K562 (cell line): ENCODE measurements around the gene NOSIP. TPM values are rescaled to one million over a fixed set of nuclear protein-coding genes. Genes with fewer than 3 reads are reported as not detected.

Experiments
- AFF4 ChIP-seq: sonication (generic); formaldehyde crosslinking; IDR thresholded peaks from 2 replicates; pipeline ENCODE4 v1.8.0; 2023; ENCODE audit warnings: mild to moderate bottlenecking, missing genetic modification reagents
- ARID1B ChIP-seq: fragments of 450-650 bp; IDR thresholded peaks from 2 replicates; pipeline ENCODE4 v1.6.1; 2016; ENCODE audit warnings: antibody characterized with exemption, mild to moderate bottlenecking, inconsistent platforms
- ARID2 ChIP-seq: fragments of 450-650 bp; IDR thresholded peaks from 2 replicates; pipeline ENCODE4 v1.6.1; 2017; ENCODE audit warnings: antibody characterized with exemption, mild to moderate bottlenecking
- ATF7 ChIP-seq: fragments of 450-650 bp; IDR thresholded peaks from 2 replicates; pipeline ENCODE4 v1.7.1; 2014; ENCODE audit warnings: mild to moderate bottlenecking, moderate library complexity
- BDP1 ChIP-seq: IDR thresholded peaks from 3 replicates; pipeline ENCODE4 v1.6.1; 2011; ENCODE audit not compliant: insufficient read length, insufficient read depth
- BRD4 ChIP-seq: fragments of 200-600 bp; sonication (generic); IDR thresholded peaks from 2 replicates; pipeline ENCODE4 v1.6.1; 2017; ENCODE audit warnings: inconsistent platforms
- CBX8 ChIP-seq: fragments of 200-600 bp; sonication (generic); IDR thresholded peaks from 2 replicates; pipeline ENCODE4 v1.6.1; 2012; ENCODE audit warnings: borderline replicate concordance, mixed run types, low read depth, mild to moderate bottlenecking, moderate library complexity, mixed read lengths, low read length, control low read depth, inconsistent platforms; ENCODE audit not compliant: poor library complexity, severe bottlenecking; ENCODE audit errors: extremely low read depth
- HIVEP1 ChIP-seq: fragments of 250-450 bp; sonication (Bioruptor Pico); IDR thresholded peaks from 2 replicates; pipeline ENCODE4 v1.4.0; 2020; ENCODE audit warnings: mild to moderate bottlenecking
- IRF2 ChIP-seq: sonication (generic); formaldehyde crosslinking; IDR thresholded peaks from 2 replicates; pipeline ENCODE4 v1.8.1; 2022; ENCODE audit warnings: mild to moderate bottlenecking, missing genetic modification reagents
- MED1 ChIP-seq: sonication (generic); formaldehyde crosslinking; IDR thresholded peaks from 2 replicates; pipeline ENCODE4 v1.8.1; 2023; ENCODE audit warnings: missing genetic modification reagents, borderline replicate concordance
- MTF1 ChIP-seq: fragments of 250-450 bp; sonication (Bioruptor Pico); IDR thresholded peaks from 2 replicates; pipeline ENCODE4 v1.9.0; 2021; ENCODE audit warnings: moderate library complexity, mild to moderate bottlenecking, inconsistent platforms, borderline replicate concordance
- NFATC3 ChIP-seq: fragments of 450-650 bp; IDR thresholded peaks from 2 replicates; pipeline ENCODE4 v1.6.1; 2017; ENCODE audit warnings: mild to moderate bottlenecking
- RFX1 ChIP-seq: fragments of 450-650 bp; IDR thresholded peaks from 2 replicates; pipeline ENCODE4 v1.6.1; 2016; ENCODE audit warnings: mild to moderate bottlenecking, moderate library complexity
- RFX5 ChIP-seq: IDR thresholded peaks from 2 replicates; pipeline ENCODE4 v1.6.1; 2011; ENCODE audit warnings: low read depth, mild to moderate bottlenecking, improper control_type of control experiment, low read length
- STAT5A ChIP-seq: IDR thresholded peaks from 2 replicates; pipeline ENCODE4 v1.6.1; 2012; ENCODE audit warnings: low read length, inconsistent platforms, borderline replicate concordance
- ZBTB12 ChIP-seq: fragments of 250-450 bp; sonication (Bioruptor Pico); IDR thresholded peaks from 2 replicates; pipeline ENCODE4 v1.4.0; 2020
- ZFP1 ChIP-seq: fragments of 450-650 bp; formaldehyde crosslinking; IDR thresholded peaks from 2 replicates; pipeline ENCODE4 v1.4.0; 2020; ENCODE audit warnings: mild to moderate bottlenecking, mixed read lengths
- ZFP36 ChIP-seq: fragments of 150-350 bp; IDR thresholded peaks from 2 replicates; pipeline ENCODE4 v1.6.1; 2018; ENCODE audit warnings: low read length, low read depth; ENCODE audit not compliant: partially characterized antibody
- ZMIZ1 ChIP-seq, 2 experiments: fragments of 150-350 bp in 1 of 2; IDR thresholded peaks; 2 replicates each; pipeline ENCODE4 v1.6.1; 2012 to 2016; ENCODE audit warnings: low read depth in 2 of 2, low read length in 2 of 2, mild to moderate bottlenecking in 1 of 2, moderate library complexity in 1 of 2
- ZNF212 ChIP-seq: fragments of 450-650 bp; formaldehyde crosslinking; IDR thresholded peaks from 2 replicates; pipeline ENCODE4 v1.4.0; 2020; ENCODE audit warnings: mild to moderate bottlenecking
- ZNF41 ChIP-seq: fragments of 250-450 bp; sonication (Bioruptor Pico); conservative IDR thresholded peaks from 2 replicates; pipeline ENCODE4 v1.4.0; 2020; ENCODE audit warnings: mild to moderate bottlenecking
- ZNF57 ChIP-seq: fragments of 450-650 bp; formaldehyde crosslinking; IDR thresholded peaks from 2 replicates; pipeline ENCODE4 v1.4.0; 2020; ENCODE audit warnings: mild to moderate bottlenecking, moderate library complexity
- ZSCAN29 ChIP-seq: fragments of 450-650 bp; IDR thresholded peaks from 2 replicates; pipeline ENCODE4 v1.6.1; 2017
- polyA plus RNA-seq, 8 experiments: library from polyadenylated mRNA; depleted of rRNA in 4 of 8; stranded (reverse) in 5 of 8; unstranded in 3 of 8; fragments of >200 nt; fragmentation: Nextera tagmentation in 2 of 8; fragmentation: Illumina TruSeq in 1 of 8; extraction: Ambion mirVana in 2 of 8; extraction: Trizol in 1 of 8; gene quantifications; 2 replicates each; pipeline versions ENCODE4 v1.2.1 to v1.2.3, GENCODE V29; 2011 to 2014; ENCODE audit warnings: inconsistent platforms in 1 of 8, missing spikeins in 1 of 8
- total RNA-seq, 7 experiments: library from RNA; depleted of rRNA in 6 of 7; stranded (reverse); fragments of >200 nt in 6 of 7; fragmentation: Illumina TruSeq in 2 of 7; extraction: Trizol in 2 of 7; gene quantifications; 2 replicates each; pipeline versions ENCODE4 v1.2.1 to v1.2.3, GENCODE V29; 2011 to 2021; ENCODE audit warnings: low replicate concordance in 1 of 7

The NOSIP gene
- total and polyA plus RNA-seq, 9 of the 15 experiments (the other 6 are each of a cell fraction or from before 2014, with no cell fraction given): 14.4 to 153 (median 79.9) TPM

- TF ChIP-seq ARID2 (peak; percentile 94), ATF7 (0 out of 2 replicates have a peak, but pooled peaks have one; percentile 10), ZFP1 (CRISPR knock-in tag) (no peak), NFATC3 (no peak), RFX5 (no peak), MED1 (no peak), ZNF212 (CRISPR knock-in tag) (no peak), RFX1 (no peak), ZNF41 (CRISPR knock-in tag) (no peak), ZMIZ1 (IDR thresholded peaks at IDR 0.05; ENCODE audit: low read depth in 2 of 2, low read length in 2 of 2) (no peak), MTF1 (no peak), HIVEP1 (CRISPR knock-in tag) (no peak), ZSCAN29 (no peak), BDP1 (no peak), ARID1B (peak; percentile 30), IRF2 (CRISPR knock-in tag) (no peak), STAT5A (no peak), ZNF57 (CRISPR knock-in tag) (no peak), ZBTB12 (CRISPR knock-in tag) (no peak), BRD4 (no peak), CBX8 (no peak), AFF4 (CRISPR knock-in tag) (no peak), ZFP36 (peak; percentile 19)
These were observed 73.7 kb downstream of the NOSIP start (continued) for GRCh38 chr19:49506575-49507105.
